AG09309 (cell line): ENCODE data around the gene IPO7.
"Not testable (repeated sequence)": the region's sequence is repeated elsewhere in the genome, so short reads cannot be mapped to it uniquely, and the experiment has no call there.

Experiments used
- DNase-seq: peaks from one replicate; pipeline ENCODE4 v3.0.0-alpha.2; 2010; ENCODE audit warnings: low read depth
- H3K4me3 ChIP-seq: 2 replicates; pipeline ENCODE4 v1.5.1; 2011; ENCODE audit warnings: mild to moderate bottlenecking, low read depth, low read length, moderate library complexity; ENCODE audit not compliant: control insufficient read depth
- CTCF ChIP-seq: IDR thresholded peaks from 2 replicates; pipeline ENCODE4 v1.5.1; 2011; ENCODE audit warnings: mild to moderate bottlenecking, low read depth, low read length, inconsistent platforms; ENCODE audit not compliant: insufficient read depth, control insufficient read depth; ENCODE audit errors: missing control alignments

Gene IPO7

GRCh38 chr11:9384535-9385326, at the start of gene IPO7:
Gene IPO7, plus strand, starts transcription at chr11:9384652. Its CDS starts 112 bp downstream, at chr11:9384764.
- peak; percentile 57 for DNase-seq
- peak; percentile 46 for TF ChIP-seq CTCF
- peak within 1 kb of the TSS; percentile 95 for H3K4me3 ChIP-seq

- no peak overlapping the region for H3K4me3 ChIP-seq
- no peak for TF ChIP-seq CTCF
- no peak for DNase-seq
Observed at GRCh38 chr11:9341638-9342178, 42.7 kb upstream of the IPO7 start.

- TF ChIP-seq CTCF, result no peak
- H3K4me3 ChIP-seq, result no peak overlapping the region
- DNase-seq, result no peak
Observed at GRCh38 chr11:9344061-9344680, 40.3 kb upstream of the IPO7 start.

GRCh38 chr11:9347100-9347499, 37.4 kb upstream of the IPO7 start:
- DNase-seq, result no peak
- TF ChIP-seq CTCF, result no peak
- no peak overlapping the region for H3K4me3 ChIP-seq

GRCh38 chr11:9347779-9348178, 36.7 kb upstream of the IPO7 start:
- H3K4me3 ChIP-seq, DNase-seq: not testable (repeated sequence)

- H3K4me3 ChIP-seq, result no peak overlapping the region
- DNase-seq, result no peak
- TF ChIP-seq CTCF, result no peak
Observed at GRCh38 chr11:9351321-9351881, 33.1 kb upstream of the IPO7 start.

GRCh38 chr11:9357041-9357440, 27.4 kb upstream of the IPO7 start:
- H3K4me3 ChIP-seq, result no peak overlapping the region
- no peak for DNase-seq
- no peak for TF ChIP-seq CTCF

GRCh38 chr11:9360862-9361622, 23.4 kb upstream of the IPO7 start:
- not testable (repeated sequence) for DNase-seq

More at GRCh38 chr11:9360862-9361622, 23.4 kb upstream of the IPO7 start:
- H3K4me3 ChIP-seq, result not testable (repeated sequence)
